ENCODE data around the gene SPNS2. TPM values are rescaled to one million over a fixed set of nuclear protein-coding genes. Genes with fewer than 3 reads are reported as not detected.

Gene SPNS2
- total RNA-seq, 1 experiment from 2014 or later: 2.6 TPM

GRCh38 chr17:4536259-4536741, 37.6 kb downstream of the SPNS2 start:
- Histone ChIP-seq H3K9me2 (replicated peaks; ENCODE audit: low read length) (no peaks in the 10 kb centered on the region), H2AFZ (ENCODE audit: low read length) (no peak overlapping the region), H3K36me3 (ENCODE audit: low read depth, low read length) (no peaks in the 10 kb centered on the region), H3K9me3 (ENCODE audit: low read length) (no peaks in the 10 kb centered on the region), H3K4me3 (ENCODE audit: low read length) (no peak overlapping the region), H3F3A (ENCODE audit: low read length, unreplicated experiment) (no peaks in the 10 kb centered on the region), H3K27me3 (ENCODE audit: low read length) (no peaks in the 10 kb centered on the region), H4K20me1 (ENCODE audit: low read length) (no peaks in the 10 kb centered on the region; the same call in 1 of the 2 replicates), H3K27ac (ENCODE audit: low read length) (no peak overlapping the region), H3K79me2 (ENCODE audit: low read length) (no peaks in the 10 kb centered on the region), H3K4me2 (ENCODE audit: low read length) (no peak overlapping the region), H3K9ac (ENCODE audit: low read length) (no peak overlapping the region), H3K4me1 (ENCODE audit: insufficient read depth, low read length) (peaks cover 8% of the 10 kb centered on the region; the same call in 1 of the 2 replicates)
- CTCF ChIA-PET: no interaction called here
- ATAC-seq (no peak), DNase-seq (no peak)
- TF ChIP-seq CTCF (conservative IDR thresholded peaks at IDR 0.05; ENCODE audit: low read depth, low read length) (no peak), EZH2 (IDR thresholded peaks at IDR 0.05; ENCODE audit: low read length, unreplicated experiment) (no peak), EZH2phosphoT487 (IDR thresholded peaks at IDR 0.05; ENCODE audit: borderline replicate concordance, low read length) (no peak)
- BruUV-seq (replicated peaks): no TSS peak
- intact Hi-C loops (cut with micrococcal nuclease): loop anchor here (10.0 kb wide), 1 partner anchor 111 kb away; no protein-coding TSS in a partner anchor
- POLR2A ChIA-PET (ENCODE audit: unreplicated experiment): no interaction called here

- no peak for DNase-seq
- H3K9me2 ChIP-seq (replicated peaks; ENCODE audit: low read length): no peaks in the 10 kb centered on the region
- H3K4me3 ChIP-seq (ENCODE audit: low read length): no peak overlapping the region
- intact Hi-C loops (cut with micrococcal nuclease): loop anchor here (10.0 kb wide), 1 partner anchor 112 kb away; no protein-coding TSS in a partner anchor
- H3K36me3 ChIP-seq (ENCODE audit: low read depth, low read length): peaks cover 3% of the 10 kb centered on the region
- H3K9ac ChIP-seq (ENCODE audit: low read length): no peak overlapping the region
- no peak overlapping the region for H3K27ac ChIP-seq (ENCODE audit: low read length)
- CTCF ChIA-PET: no interaction called here
- H3K4me1 ChIP-seq (ENCODE audit: insufficient read depth, low read length): peaks cover 8% of the 10 kb centered on the region; the same call in 1 of the 2 replicates
- TF ChIP-seq CTCF (conservative IDR thresholded peaks at IDR 0.05; ENCODE audit: low read depth, low read length) (no peak), EZH2phosphoT487 (IDR thresholded peaks at IDR 0.05; ENCODE audit: borderline replicate concordance, low read length) (no peak)
- ATAC-seq: no peak
- no peaks in the 10 kb centered on the region for H3K79me2 ChIP-seq (ENCODE audit: low read length)
- no peaks in the 10 kb centered on the region for H3F3A ChIP-seq (ENCODE audit: low read length, unreplicated experiment)
- H3K9me3 ChIP-seq (ENCODE audit: low read length): no peaks in the 10 kb centered on the region
- no peaks in the 10 kb centered on the region for H3K27me3 ChIP-seq (ENCODE audit: low read length)
- POLR2A ChIA-PET (ENCODE audit: unreplicated experiment): no interaction called here
- no TSS peak for BruUV-seq (replicated peaks)
- no peak overlapping the region for H2AFZ ChIP-seq (ENCODE audit: low read length)
- H4K20me1 ChIP-seq (ENCODE audit: low read length): no peaks in the 10 kb centered on the region; the same call in 1 of the 2 replicates
- H3K4me2 ChIP-seq (ENCODE audit: low read length): no peak overlapping the region
Measured at GRCh38 chr17:4536742-4537411, 38.2 kb downstream of the SPNS2 start.
